Measurements from ENCODE around the gene RNF166.

DNA sequence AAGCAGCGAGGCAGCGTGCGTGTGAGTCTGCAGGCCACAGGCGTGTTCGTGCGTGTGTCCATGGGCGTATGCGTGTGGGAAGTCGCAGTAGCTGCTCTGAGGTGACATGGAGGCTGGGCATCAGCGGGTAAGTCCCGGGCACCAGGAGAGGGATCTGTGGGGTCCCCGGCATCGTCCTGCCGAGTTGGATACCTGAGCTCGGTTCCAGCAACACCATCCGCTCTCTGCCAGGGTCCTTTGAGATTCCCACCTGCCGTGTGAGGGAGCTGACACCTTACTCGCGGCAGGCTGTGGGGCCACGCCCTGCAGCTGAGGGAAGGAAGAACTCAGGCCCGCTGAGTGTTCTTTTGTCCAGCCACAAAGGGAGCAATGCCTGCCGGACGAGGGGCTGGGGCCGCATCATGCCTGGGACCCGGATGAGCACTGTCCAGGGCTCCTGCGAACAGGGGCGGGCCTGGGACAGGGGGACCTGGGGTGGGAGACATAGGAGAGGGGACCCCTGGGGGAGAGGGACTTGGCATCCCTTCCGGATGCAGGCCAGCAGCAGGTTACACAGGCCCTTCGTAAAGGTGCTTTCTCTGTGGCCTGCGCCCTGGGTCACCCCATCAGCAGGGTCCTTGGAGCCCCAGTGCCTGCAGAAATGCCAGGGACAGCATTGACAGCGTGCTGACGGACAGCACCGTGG lies 14.9 kb downstream of the RNF166 start:
- TF ChIP-seq CTCF (IDR thresholded peaks at IDR 0.05) (no peak), POLR2A (IDR thresholded peaks at IDR 0.05) (no peak)

Measured in lower leg skin (tissue), 3 donors.